HUES48 (cell line): ENCODE results near the gene BRINP1.

Experiments
- H3K27ac ChIP-seq: one replicate; pipeline ENCODE4 v1.7.0; 2013; ENCODE audit warnings: low read depth, low read length, inconsistent platforms
- H3K27me3 ChIP-seq: 2 replicates; pipeline ENCODE4 v1.6.1; 2013; ENCODE audit warnings: mild to moderate bottlenecking, low read length; ENCODE audit not compliant: control insufficient read depth, insufficient read depth
- H3K36me3 ChIP-seq: 2 replicates; pipeline ENCODE4 v1.6.1; 2013; ENCODE audit warnings: low read length; ENCODE audit not compliant: control insufficient read depth, insufficient read depth
- H3K4me1 ChIP-seq: 2 replicates; pipeline ENCODE4 v1.6.1; 2013; ENCODE audit warnings: mild to moderate bottlenecking, low read length; ENCODE audit not compliant: control insufficient read depth, insufficient read depth
- H3K4me3 ChIP-seq: 2 replicates; pipeline ENCODE4 v1.5.1; 2013; ENCODE audit warnings: mild to moderate bottlenecking, low read depth, low read length
- H3K9ac ChIP-seq: 2 replicates; pipeline ENCODE4 v1.6.1; 2013; ENCODE audit warnings: mild to moderate bottlenecking, low read depth, low read length, moderate library complexity
- H3K9me3 ChIP-seq: 2 replicates; pipeline ENCODE4 v1.6.1; 2013; ENCODE audit warnings: low read length; ENCODE audit not compliant: control insufficient read depth, insufficient read depth

BRINP1 gene, protein sequence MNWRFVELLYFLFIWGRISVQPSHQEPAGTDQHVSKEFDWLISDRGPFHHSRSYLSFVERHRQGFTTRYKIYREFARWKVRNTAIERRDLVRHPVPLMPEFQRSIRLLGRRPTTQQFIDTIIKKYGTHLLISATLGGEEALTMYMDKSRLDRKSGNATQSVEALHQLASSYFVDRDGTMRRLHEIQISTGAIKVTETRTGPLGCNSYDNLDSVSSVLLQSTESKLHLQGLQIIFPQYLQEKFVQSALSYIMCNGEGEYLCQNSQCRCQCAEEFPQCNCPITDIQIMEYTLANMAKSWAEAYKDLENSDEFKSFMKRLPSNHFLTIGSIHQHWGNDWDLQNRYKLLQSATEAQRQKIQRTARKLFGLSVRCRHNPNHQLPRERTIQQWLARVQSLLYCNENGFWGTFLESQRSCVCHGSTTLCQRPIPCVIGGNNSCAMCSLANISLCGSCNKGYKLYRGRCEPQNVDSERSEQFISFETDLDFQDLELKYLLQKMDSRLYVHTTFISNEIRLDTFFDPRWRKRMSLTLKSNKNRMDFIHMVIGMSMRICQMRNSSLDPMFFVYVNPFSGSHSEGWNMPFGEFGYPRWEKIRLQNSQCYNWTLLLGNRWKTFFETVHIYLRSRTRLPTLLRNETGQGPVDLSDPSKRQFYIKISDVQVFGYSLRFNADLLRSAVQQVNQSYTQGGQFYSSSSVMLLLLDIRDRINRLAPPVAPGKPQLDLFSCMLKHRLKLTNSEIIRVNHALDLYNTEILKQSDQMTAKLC

DNA sequence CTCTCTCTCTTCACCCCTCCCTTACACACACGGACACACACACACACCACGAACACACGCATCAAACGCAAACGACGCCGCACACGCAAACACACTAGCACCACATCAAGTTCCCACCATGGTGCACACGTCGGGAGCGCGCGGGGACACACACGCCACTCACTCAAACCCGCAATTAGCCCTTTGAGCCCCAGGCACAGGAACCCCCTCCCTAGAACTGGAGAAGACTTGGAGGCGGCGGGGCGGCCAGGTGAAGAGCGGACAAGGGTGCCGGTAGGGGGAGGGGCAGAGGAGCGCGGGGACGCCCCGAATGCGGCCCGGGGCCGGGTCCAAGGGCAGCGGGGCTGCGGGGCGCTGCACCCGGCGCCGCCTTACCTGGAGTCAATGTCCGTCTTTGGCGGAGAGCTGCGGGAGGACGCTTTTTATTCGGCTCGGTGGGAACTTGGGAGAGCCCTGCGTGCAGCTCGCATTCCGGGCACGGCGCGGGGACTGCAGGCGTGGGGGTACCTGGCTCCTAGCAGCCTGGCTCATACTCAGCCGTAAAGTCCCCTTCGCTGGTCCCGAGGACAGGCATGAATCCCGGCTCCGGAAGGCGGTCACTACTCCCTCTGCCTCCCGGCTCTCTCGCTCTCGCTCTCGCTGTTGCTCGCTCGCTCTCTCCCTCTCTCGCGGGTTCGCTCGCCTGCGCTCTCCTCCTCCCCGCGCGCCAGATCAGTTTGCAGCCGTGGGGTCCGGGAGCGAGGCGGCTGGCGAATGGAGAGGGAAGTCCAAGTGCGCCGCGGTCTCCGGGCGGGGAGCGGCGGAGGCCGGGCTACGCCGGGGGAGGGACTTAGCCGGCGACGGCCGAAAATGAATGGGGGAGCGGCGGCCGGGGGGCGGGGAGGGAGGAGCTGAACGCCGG, at the start of gene BRINP1:
TSS of gene BRINP1 (minus strand) at position 755 of the 901 bp plus-strand sequence. CDS start 56,080 bp downstream, outside the sequence.
- Histone ChIP-seq H3K9ac (peak within 1 kb of the TSS; percentile 47; the same call in 1 of the 2 replicates), H3K27me3 (peaks cover 22% of the 10 kb centered on the region), H3K27ac (no peak within 1 kb of the TSS), H3K4me3 (peak within 1 kb of the TSS; percentile 84), H3K9me3 (no peaks in the 10 kb centered on the region), H3K4me1 (peaks cover 34% of the 10 kb centered on the region), H3K36me3 (no peaks in the 10 kb centered on the region)

DNA sequence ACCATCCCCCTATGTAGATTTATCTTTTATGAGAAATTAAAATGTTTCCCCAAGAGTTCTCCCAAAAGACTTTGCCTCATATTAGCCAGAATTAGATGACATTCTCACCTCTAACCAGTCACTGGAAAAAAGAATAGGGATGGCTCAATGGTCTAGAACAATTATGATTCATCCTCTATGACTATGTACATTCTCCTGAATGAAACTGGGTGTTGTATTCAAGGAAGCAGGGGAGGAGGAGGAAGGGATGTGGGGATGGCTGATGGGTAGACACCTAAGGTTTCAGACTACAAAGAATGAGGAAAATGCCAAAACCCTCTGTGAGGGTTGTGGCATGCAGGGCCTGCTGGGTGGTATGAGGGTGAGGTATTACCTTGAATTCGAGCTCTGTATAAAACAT, 49.5 kb upstream of the BRINP1 start:
- Histone ChIP-seq H3K4me1 (no peaks in the 10 kb centered on the region), H3K36me3 (no peaks in the 10 kb centered on the region), H3K9me3 (no peaks in the 10 kb centered on the region), H3K27me3 (no peaks in the 10 kb centered on the region), H3K27ac (no peak overlapping the region), H3K4me3 (no peak overlapping the region), H3K9ac (no peak overlapping the region)

DNA sequence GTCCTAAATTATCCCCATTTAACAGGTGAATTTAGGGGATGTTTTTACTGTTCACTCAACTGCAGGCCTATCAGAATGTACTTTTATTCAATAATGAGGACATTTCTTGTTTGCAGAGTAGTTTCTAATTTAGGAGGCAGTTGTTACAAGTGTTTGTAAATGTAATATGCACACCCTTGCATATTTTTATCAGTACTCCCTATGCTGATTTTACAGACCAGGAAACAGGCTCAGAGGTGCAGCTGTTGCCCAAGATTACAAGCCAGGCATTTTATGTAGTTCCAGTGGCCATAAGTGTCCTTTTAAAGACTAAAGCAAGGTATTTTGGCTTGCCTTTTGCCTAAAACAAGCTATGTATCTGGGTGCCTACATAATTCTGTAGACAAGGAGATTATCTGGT, 47.6 kb upstream of the BRINP1 start:
- Histone ChIP-seq H3K4me3 (no peak overlapping the region), H3K9me3 (no peaks in the 10 kb centered on the region), H3K9ac (no peak overlapping the region), H3K27me3 (no peaks in the 10 kb centered on the region), H3K4me1 (no peaks in the 10 kb centered on the region), H3K27ac (no peak overlapping the region), H3K36me3 (no peaks in the 10 kb centered on the region)

DNA sequence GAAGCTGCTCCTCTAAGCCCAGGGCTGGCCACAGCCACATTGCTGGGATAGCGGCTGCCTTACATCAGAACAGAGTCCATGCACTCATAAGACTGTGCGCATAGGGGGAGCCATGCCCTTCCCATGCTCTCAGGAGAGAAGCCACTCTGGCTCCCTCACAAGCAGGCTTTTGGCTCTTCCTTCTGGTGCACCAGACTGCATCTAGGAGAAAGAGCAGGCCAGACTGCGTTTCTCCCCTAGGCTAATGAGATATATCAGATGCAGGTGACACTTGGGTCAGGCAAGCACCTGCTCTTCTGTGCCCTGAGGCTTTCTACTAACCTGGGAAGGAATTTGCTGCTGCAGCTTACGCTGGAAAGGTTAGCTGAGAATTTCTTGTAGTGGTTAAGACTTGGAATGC, 43.2 kb upstream of the BRINP1 start:
- Histone ChIP-seq H3K4me1 (no peaks in the 10 kb centered on the region), H3K36me3 (no peaks in the 10 kb centered on the region), H3K9ac (no peak overlapping the region), H3K4me3 (no peak overlapping the region), H3K27me3 (no peaks in the 10 kb centered on the region), H3K27ac (no peak overlapping the region), H3K9me3 (no peaks in the 10 kb centered on the region)

DNA sequence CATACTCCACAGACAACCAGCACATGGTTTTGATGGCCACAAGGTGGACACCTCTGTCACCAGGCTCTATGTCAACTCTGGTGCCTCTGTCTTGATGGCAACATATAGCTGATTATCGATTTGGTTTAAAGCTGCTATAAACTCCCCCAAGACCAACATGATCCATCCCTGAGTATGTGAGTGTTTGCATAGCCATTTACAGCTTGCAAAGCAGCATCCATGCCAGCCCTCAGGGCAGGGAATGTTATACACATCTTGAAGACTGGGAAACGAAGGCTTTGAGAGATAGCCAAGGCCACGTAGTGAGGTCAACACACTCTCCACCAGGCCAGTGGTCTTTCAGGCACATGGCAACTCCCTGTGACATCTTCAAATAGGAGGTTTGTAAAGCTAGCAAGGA, 40.3 kb upstream of the BRINP1 start:
- H3K9me3 ChIP-seq = no peaks in the 10 kb centered on the region
- H3K27me3 ChIP-seq = no peaks in the 10 kb centered on the region
- H3K36me3 ChIP-seq = no peaks in the 10 kb centered on the region
- H3K27ac ChIP-seq = no peak overlapping the region
- no peak overlapping the region for H3K4me3 ChIP-seq
- H3K9ac ChIP-seq = no peak overlapping the region
- H3K4me1 ChIP-seq = no peaks in the 10 kb centered on the region

DNA sequence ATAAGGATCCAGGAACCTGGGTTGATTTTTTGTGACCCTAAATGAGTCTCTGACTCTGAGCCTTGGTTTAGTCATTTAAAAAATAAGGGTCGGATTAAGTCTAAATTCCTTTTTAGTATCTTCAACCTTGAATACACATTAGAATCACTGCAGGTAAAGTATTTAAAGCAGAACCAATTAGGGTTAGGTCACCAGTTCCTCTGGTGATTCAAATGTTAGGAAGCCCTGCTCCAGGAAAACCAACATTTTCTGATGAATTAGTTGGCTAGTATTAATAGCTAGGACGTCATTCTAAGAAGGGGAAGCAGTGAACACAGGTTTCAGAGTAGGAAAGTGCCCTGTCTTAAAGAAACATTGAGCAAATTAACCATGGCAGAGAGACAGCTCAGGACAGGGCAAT, 31.4 kb upstream of the BRINP1 start:
- H3K4me1 ChIP-seq = 0 out of 2 replicates have a peak, but pooled peaks cover 5% of the 10 kb centered on the region
- no peaks in the 10 kb centered on the region for H3K36me3 ChIP-seq
- no peak overlapping the region for H3K27ac ChIP-seq
- H3K9ac ChIP-seq = no peak overlapping the region
- H3K27me3 ChIP-seq = no peaks in the 10 kb centered on the region
- no peak overlapping the region for H3K4me3 ChIP-seq
- H3K9me3 ChIP-seq = no peaks in the 10 kb centered on the region

DNA sequence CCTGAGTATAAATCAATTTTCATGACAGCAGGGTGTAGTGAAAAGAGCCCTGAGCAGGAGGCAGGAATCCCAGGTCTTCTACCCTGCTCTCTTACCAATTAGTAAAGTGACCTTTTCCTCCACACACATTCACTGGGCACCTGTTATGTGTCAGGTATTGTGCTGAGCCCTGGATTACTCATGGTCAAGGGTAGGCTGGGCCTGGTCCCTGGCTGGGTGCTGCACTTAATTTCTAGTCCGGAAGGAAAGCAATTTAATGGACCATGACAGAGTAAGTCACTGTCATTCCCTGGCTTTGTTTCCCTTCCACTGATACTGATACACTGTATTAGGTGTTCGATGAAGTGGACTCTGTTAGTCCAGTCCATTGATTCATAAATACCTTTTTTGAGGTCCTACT, 29.1 kb upstream of the BRINP1 start:
- Histone ChIP-seq H3K9ac (no peak overlapping the region), H3K4me1 (0 out of 2 replicates have a peak, but pooled peaks cover 11% of the 10 kb centered on the region), H3K27me3 (no peaks in the 10 kb centered on the region), H3K27ac (no peak overlapping the region), H3K9me3 (no peaks in the 10 kb centered on the region), H3K36me3 (no peaks in the 10 kb centered on the region), H3K4me3 (no peak overlapping the region)

DNA sequence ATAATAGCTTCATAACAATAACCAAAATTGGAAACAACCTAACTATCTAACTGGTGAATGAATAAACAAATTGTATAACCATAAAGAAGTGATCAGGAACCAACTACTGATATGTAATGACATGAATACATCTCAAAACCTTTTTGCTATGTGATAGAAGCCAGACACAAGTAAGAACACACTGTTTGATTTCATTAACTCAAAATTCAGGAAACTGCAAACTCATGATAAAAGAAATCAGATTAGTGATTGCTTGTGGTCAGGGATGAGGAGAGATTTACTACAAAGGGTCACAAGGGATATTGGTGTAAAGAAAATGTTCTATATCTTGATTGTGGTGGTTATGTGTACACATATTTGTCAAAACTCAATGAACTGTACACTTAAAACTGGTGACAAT, 22.6 kb upstream of the BRINP1 start:
- no peaks in the 10 kb centered on the region for H3K27me3 ChIP-seq
- H3K9me3 ChIP-seq = no peaks in the 10 kb centered on the region
- no peak overlapping the region for H3K4me3 ChIP-seq
- no peaks in the 10 kb centered on the region for H3K36me3 ChIP-seq
- H3K27ac ChIP-seq = no peak overlapping the region
- no peak overlapping the region for H3K9ac ChIP-seq
- H3K4me1 ChIP-seq = 0 out of 2 replicates have a peak, but pooled peaks cover 6% of the 10 kb centered on the region

DNA sequence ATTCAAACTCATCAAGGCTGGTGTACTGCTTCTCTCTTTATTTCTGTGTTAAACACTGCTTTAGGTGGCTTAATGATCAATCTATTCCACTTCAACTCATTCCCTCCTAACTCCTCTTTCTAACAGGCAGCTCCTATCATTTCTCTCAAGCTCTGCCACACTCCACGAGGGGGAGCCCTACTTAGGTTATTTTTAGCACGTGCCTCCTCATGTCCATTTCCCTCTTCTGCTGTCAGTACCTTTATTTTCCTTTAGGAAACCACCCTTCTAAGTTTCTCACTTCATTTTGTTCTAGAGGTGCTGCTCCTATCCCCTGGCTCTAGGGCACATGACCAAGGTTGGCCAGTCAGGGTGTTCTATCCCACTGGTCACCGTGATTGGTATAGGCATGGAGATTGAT, 6.7 kb upstream of the BRINP1 start:
- Histone ChIP-seq H3K4me1 (peaks cover 7% of the 10 kb centered on the region; the same call in 1 of the 2 replicates), H3K4me3 (no peak overlapping the region), H3K9me3 (no peaks in the 10 kb centered on the region), H3K27ac (no peak overlapping the region), H3K27me3 (peaks cover 8% of the 10 kb centered on the region), H3K36me3 (no peaks in the 10 kb centered on the region), H3K9ac (no peak overlapping the region)

DNA sequence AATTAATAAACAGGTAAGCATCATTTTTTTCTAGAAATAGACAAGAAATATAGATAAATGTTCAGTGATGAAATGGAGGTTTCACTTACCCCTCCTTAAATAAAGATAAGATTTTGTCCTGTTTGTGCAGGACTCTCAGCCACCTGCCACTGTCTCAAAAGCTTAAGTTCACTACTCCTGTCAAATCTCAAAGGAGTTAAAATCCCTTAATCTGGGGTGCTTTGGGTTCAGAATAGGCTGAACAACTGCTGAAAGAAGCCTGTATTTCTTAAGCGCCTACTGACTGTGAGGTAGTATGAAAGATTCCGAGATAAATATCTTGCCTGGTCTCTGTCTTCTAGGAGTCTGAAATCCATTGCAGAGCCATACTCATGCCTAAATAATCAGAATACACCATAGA, 3.7 kb upstream of the BRINP1 start:
- Histone ChIP-seq H3K9ac (no peak overlapping the region), H3K4me3 (no peak overlapping the region), H3K4me1 (peaks cover 19% of the 10 kb centered on the region), H3K9me3 (no peaks in the 10 kb centered on the region), H3K27ac (no peak overlapping the region), H3K27me3 (peaks cover 26% of the 10 kb centered on the region), H3K36me3 (no peaks in the 10 kb centered on the region)
